ENCODE results near the gene CSK.

- TF ChIP-seq, protein P1, sequence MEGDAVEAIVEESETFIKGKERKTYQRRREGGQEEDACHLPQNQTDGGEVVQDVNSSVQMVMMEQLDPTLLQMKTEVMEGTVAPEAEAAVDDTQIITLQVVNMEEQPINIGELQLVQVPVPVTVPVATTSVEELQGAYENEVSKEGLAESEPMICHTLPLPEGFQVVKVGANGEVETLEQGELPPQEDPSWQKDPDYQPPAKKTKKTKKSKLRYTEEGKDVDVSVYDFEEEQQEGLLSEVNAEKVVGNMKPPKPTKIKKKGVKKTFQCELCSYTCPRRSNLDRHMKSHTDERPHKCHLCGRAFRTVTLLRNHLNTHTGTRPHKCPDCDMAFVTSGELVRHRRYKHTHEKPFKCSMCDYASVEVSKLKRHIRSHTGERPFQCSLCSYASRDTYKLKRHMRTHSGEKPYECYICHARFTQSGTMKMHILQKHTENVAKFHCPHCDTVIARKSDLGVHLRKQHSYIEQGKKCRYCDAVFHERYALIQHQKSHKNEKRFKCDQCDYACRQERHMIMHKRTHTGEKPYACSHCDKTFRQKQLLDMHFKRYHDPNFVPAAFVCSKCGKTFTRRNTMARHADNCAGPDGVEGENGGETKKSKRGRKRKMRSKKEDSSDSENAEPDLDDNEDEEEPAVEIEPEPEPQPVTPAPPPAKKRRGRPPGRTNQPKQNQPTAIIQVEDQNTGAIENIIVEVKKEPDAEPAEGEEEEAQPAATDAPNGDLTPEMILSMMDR (conservative IDR thresholded peaks at IDR 0.05; ENCODE audit: low read length), result no peak
- no peak for TF ChIP-seq EZH2phosphoT487 (IDR thresholded peaks at IDR 0.05; ENCODE audit: borderline replicate concordance)
Observed at GRCh38 chr15:74780523-74781430, 1.1 kb upstream of the CSK start.
